HFF-Myc (cell line): ENCODE results near the gene HECW1.

Experiments
- DNase-seq: peaks from one replicate; pipeline ENCODE4 v3.0.0-alpha.2; 2011; ENCODE audit warnings: low read depth; ENCODE audit errors: extremely low read depth
- H3K4me3 ChIP-seq: replicated peaks from 2 replicates; pipeline ENCODE4 v1.5.1; 2011; ENCODE audit warnings: low read depth, mild to moderate bottlenecking, control low read depth, low read length
- TF ChIP-seq, protein P1 (sequence below): IDR thresholded peaks from 2 replicates; pipeline ENCODE4 v1.5.1; 2012; ENCODE audit warnings: mild to moderate bottlenecking, low read depth, low read length, control low read depth; ENCODE audit errors: missing control alignments

The HECW1 gene

DNA sequence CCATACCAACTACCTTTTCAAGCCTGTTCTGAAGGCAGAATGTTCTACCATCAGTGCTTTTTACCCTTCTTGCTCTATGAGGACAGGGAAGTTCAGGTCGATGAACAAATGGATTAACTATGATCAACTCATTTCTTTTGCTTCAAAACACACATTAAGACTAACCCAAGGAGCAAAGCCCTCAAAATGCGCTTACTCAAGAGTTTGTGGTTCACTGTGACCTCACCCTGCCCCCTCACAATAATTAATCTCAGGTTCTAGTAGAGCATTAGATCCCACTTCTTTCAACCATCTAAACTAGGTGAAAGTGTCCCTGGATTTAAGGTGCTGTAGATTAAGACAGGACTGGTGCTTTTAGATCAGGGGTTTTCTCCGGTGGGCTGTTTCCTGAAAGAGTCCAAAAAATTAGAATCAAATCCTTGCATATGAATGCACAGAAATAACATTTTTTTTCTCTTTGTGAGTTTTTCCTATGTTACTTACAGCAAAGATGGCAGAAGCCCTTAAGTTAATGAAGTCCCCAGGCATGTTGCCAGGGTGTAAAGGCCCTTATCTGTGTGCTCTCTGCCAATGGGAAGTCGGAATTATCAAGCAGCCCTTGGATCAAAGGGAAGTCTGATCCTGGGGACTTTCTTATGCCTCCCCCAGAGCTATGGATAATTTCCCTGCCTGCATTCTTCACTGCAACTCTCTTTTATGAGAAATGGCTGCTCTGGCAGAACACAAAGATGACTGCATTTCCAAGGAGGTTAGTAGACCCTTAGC is 264.9 kb downstream of the HECW1 start:
- TF ChIP-seq, protein P1, sequence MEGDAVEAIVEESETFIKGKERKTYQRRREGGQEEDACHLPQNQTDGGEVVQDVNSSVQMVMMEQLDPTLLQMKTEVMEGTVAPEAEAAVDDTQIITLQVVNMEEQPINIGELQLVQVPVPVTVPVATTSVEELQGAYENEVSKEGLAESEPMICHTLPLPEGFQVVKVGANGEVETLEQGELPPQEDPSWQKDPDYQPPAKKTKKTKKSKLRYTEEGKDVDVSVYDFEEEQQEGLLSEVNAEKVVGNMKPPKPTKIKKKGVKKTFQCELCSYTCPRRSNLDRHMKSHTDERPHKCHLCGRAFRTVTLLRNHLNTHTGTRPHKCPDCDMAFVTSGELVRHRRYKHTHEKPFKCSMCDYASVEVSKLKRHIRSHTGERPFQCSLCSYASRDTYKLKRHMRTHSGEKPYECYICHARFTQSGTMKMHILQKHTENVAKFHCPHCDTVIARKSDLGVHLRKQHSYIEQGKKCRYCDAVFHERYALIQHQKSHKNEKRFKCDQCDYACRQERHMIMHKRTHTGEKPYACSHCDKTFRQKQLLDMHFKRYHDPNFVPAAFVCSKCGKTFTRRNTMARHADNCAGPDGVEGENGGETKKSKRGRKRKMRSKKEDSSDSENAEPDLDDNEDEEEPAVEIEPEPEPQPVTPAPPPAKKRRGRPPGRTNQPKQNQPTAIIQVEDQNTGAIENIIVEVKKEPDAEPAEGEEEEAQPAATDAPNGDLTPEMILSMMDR, result no peak
- H3K4me3 ChIP-seq, result no peak overlapping the region
- no peak for DNase-seq

DNA sequence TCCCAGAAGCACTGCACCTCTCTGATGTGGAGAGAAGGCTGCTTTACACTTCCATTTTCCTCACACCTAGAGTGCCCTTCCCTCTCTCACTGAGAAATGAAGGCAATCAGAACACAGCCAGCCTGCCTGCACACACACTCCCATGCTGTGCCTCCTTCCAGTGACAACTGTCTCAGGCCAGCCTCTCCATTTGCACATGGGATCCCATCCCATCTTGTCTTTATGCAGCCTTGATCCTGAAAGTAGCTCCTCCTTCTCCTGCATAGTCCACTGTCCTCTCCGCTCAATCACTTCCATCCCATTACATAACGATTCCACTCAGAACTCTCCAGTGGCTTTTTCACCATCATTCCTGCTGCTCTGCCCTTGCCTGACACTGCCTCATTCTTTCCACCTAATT is 266.8 kb downstream of the HECW1 start:
- TF ChIP-seq, protein P1, result no peak
- no peak for DNase-seq
- no peak overlapping the region for H3K4me3 ChIP-seq

DNA sequence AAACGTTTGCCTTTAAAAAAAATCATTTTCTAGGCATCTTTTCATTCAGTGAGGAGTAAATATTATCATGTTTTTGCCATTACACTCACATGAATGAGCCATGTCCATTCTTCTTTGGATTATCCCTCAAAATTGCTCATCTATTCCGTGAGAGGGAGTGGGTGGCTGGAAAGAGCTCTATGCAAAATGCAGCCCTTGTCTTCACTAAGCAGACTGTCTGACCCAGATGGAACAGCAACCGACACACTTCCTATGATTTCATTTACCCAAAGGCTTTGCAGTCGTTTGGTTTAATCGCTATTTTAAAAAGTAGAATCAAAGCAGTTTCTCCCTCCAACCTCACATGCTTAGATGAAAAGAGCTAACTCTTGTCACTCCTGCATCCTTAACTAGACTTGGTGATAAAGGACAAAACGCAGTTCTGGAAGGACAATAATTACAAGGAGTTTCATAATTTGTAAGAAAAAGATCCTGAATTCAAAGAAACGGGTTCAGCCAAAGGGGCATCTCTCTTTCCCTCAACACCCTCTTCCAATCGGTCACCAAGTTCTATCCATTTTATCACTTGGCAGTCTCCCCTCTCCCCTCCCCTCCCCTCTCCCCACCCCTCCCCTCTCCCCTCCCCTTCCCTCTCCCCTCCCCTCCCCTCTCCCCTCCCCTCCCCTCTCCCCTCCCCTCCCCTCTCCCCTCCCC is 272.3 kb downstream of the HECW1 start:
- no peak for DNase-seq
- no peak overlapping the region for H3K4me3 ChIP-seq
- TF ChIP-seq, protein P1, result no peak

DNA sequence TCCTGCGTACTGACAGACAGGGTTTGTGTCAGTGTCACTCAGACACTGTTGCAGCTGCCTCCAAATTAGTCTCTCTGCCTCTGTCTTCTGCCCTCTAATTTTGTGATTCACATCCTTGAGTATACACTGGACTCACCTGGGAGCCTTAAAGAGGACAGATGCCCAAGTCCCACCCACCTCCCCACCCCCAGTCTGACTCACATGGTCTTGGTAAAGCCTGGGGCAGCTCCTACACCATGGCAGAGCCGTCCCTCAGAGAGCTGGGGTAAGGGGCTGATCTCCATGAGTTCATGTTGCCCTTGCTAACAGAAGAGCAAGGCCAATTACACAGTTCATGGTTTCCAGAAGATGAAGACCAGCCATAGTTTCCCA is 272.8 kb downstream of the HECW1 start:
- TF ChIP-seq, protein P1, result no peak
- DNase-seq, result no peak
- H3K4me3 ChIP-seq, result no peak overlapping the region

DNA sequence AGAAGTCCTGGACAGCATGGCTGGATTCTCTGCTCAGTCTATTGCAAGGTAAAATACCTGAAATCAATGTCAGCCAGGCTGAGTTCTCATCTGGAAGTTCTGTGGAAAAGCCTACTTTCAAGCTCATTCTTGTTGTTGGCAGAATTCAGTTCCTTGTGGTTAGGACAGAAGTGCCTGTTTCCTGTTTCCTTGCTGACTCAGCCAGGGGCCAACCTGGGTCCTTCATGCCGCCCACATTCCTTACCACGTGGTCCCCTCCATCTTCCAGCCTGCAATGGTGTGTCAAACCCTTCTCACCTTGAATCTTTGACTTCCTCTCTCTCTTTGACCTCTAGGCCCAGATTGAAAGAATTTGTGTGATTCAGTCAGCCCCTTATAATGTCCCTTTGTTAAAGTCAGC is 273.4 kb downstream of the HECW1 start:
- TF ChIP-seq, protein P1, result no peak
- DNase-seq, result no peak

DNA sequence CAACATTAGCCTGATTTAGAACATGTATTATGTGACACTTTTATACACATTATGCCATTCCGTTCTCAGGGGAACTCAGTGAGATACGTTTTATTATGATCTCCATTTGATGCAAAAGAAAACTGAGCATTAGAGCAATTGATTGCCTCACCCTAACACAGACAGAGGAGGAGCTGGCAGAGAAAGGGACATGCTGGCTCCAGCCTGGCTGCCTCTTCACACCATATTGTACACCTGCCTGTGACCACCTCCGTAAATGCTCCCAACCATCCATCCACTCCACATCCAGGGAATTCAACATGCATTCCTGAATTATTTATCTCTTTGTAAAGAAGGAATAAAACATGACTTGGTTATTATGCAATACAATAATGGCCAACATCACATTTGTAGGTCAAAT is 275.5 kb downstream of the HECW1 start:
- TF ChIP-seq, protein P1, result no peak
- no peak for DNase-seq
- H3K4me3 ChIP-seq, result no peak overlapping the region

More for the DNA sequence above, 273.4 kb downstream of the HECW1 start:
- no peak overlapping the region for H3K4me3 ChIP-seq

DNA sequence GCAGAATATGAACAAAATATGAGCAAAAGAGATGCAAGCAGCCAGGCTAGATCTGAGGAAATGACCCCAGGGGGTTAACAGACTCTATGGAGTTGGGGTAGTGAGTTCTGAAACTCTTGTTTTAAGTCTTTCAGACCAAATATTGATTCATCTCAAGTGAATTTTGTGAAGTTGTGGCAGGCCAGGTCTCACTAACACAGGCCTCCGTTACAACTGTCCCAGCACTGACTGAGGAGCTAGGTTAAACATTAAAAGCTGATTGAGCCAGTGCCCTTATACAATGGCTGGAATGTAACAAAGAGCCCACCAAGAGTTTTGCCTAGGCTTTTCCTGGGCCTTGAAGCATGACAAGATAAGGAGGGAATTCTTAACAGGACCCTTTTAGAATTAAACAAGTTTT is 278.1 kb downstream of the HECW1 start:
- TF ChIP-seq, protein P1, result no peak
- DNase-seq, result no peak
- H3K4me3 ChIP-seq, result no peak overlapping the region
